H1 (cell line): Measurements from ENCODE around the gene GIMAP7. TPM values are rescaled to one million over a fixed set of nuclear protein-coding genes. Genes with fewer than 3 reads are reported as not detected.

ENCODE experiments used
- CTCF ChIA-PET: fragments of 300-600 bp; sonication (Branson Sonifier 250); formaldehyde crosslinking; loops from one replicate; lab custom pipeline; 2021; ENCODE audit not compliant: partially characterized antibody; lab: Charles Lee
- POLR2A ChIA-PET: fragments of 300-600 bp; sonication (Branson Sonifier 250); formaldehyde crosslinking; loops from one replicate; lab custom pipeline; 2021; ENCODE audit warnings: inconsistent platforms; ENCODE audit not compliant: partially characterized antibody; lab: Charles Lee
- DNase-seq, 2 experiments: peaks; one replicate each; pipeline versions ENCODE4 v3.0.0 to v3.0.0-alpha.2; 2010 to 2022; ENCODE audit warnings: low spot score in 2 of 2, low read depth in 1 of 2, mixed read lengths in 1 of 2
- FAIRE-seq: peaks from 2 replicates; lab custom pipeline; 2011; peaks lifted over from hg19 to GRCh38; lab: Jason Lieb, UNC
- H2AFZ ChIP-seq: 2 replicates; pipeline ENCODE4 v1.8.1; 2012; ENCODE audit warnings: low read length, inconsistent platforms
- H2AK5ac ChIP-seq: 2 replicates; pipeline ENCODE4 v1.6.1; 2013; ENCODE audit warnings: low read depth, low read length
- H2BK120ac ChIP-seq: replicated peaks from 2 replicates; pipeline ENCODE3; 2013; ENCODE audit warnings: low read depth, low read length, inconsistent platforms
- H2BK12ac ChIP-seq: 2 replicates; pipeline ENCODE4 v1.6.1; 2013; ENCODE audit warnings: low read depth, low read length
- H2BK15ac ChIP-seq: 2 replicates; pipeline ENCODE4 v1.6.1; 2013; ENCODE audit warnings: low read length
- H2BK20ac ChIP-seq: 2 replicates; pipeline ENCODE4 v1.6.1; 2013; ENCODE audit warnings: low read length
- H2BK5ac ChIP-seq: 2 replicates; pipeline ENCODE4 v1.6.1; 2013; ENCODE audit warnings: low read depth, low read length
- H3K14ac ChIP-seq: 2 replicates; pipeline ENCODE4 v1.6.1; 2013; ENCODE audit warnings: inconsistent platforms; ENCODE audit not compliant: insufficient read length
- H3K18ac ChIP-seq: 2 replicates; pipeline ENCODE4 v1.6.1; 2013; ENCODE audit warnings: low read length; ENCODE audit errors: extremely low read depth
- H3K23ac ChIP-seq: 2 replicates; pipeline ENCODE4 v1.6.1; 2013; ENCODE audit warnings: inconsistent platforms; ENCODE audit not compliant: insufficient read length
- H3K23me2 ChIP-seq: 2 replicates; pipeline ENCODE4 v1.6.1; 2013; ENCODE audit warnings: low read depth, low read length
- H3K27ac ChIP-seq: 2 replicates; pipeline ENCODE4 v1.6.1; 2011; ENCODE audit warnings: low read depth, low read length, inconsistent platforms
- H3K27me3 ChIP-seq, 4 experiments: replicated peaks in 1 of 4; 1 replicate in 1 of 4; 2 replicates in 3 of 4; pipeline versions ENCODE4 v1.6.1 to v1.8.1; 2011 to 2013; ENCODE audit warnings: low read length in 3 of 4, mild to moderate bottlenecking in 3 of 4, inconsistent platforms in 2 of 4, mixed read lengths in 2 of 4, moderate library complexity in 1 of 4; ENCODE audit not compliant: control insufficient read depth in 3 of 4, insufficient read depth in 3 of 4; ENCODE audit errors: extremely low read depth in 1 of 4
- H3K36me3 ChIP-seq, 4 experiments: 2 replicates each; pipeline versions ENCODE4 v1.6.1 to v1.8.1; 2011 to 2013; ENCODE audit warnings: mild to moderate bottlenecking in 4 of 4, low read length in 3 of 4, moderate library complexity in 2 of 4, control low read depth in 1 of 4, inconsistent platforms in 1 of 4; ENCODE audit not compliant: insufficient read depth in 4 of 4, control insufficient read depth in 2 of 4
- H3K4ac ChIP-seq: replicated peaks from 2 replicates; pipeline ENCODE3; 2013; ENCODE audit warnings: low read length, low read depth, mixed read lengths, inconsistent platforms; ENCODE audit not compliant: insufficient read length
- H3K4me1 ChIP-seq, 4 experiments: replicated peaks in 1 of 4; 1 replicate in 1 of 4; 2 replicates in 3 of 4; pipeline versions ENCODE4 v1.6.1 to v1.8.1; 2011 to 2013; ENCODE audit warnings: low read length in 3 of 4, inconsistent platforms in 2 of 4, mixed read lengths in 1 of 4; ENCODE audit not compliant: insufficient read depth in 4 of 4, control insufficient read depth in 3 of 4
- H3K4me2 ChIP-seq, 2 experiments: 2 replicates each; pipeline versions ENCODE4 v1.6.1 to v1.8.1; 2011 to 2013; ENCODE audit warnings: low read depth in 2 of 2, low read length in 2 of 2, control low read depth in 1 of 2, inconsistent platforms in 1 of 2, mild to moderate bottlenecking in 1 of 2; ENCODE audit not compliant: insufficient read depth in 1 of 2
- H3K4me3 ChIP-seq, 4 experiments: fragments of 200-600, 300-600 bp in 1 of 4; sonication (generic), shearing (Covaris generic), sonication (Bioruptor Twin) in 1 of 4; 2 replicates each; pipeline versions ENCODE4 v1.5.1 to v1.8.1; 2011 to 2016; ENCODE audit warnings: low read length in 4 of 4, low read depth in 3 of 4, control low read depth in 2 of 4, inconsistent platforms in 2 of 4, mild to moderate bottlenecking in 2 of 4, mixed read lengths in 1 of 4, moderate library complexity in 1 of 4; ENCODE audit not compliant: insufficient read depth in 2 of 4; ENCODE audit errors: extremely low read depth in 1 of 4
- H3K56ac ChIP-seq: replicated peaks from 2 replicates; pipeline ENCODE3; 2013; ENCODE audit warnings: low read depth, mild to moderate bottlenecking, mixed read lengths, low read length, inconsistent platforms; ENCODE audit not compliant: insufficient read length
- H3K79me1 ChIP-seq: 2 replicates; pipeline ENCODE4 v1.6.1; 2013; ENCODE audit warnings: low read depth, low read length, control low read depth
- H3K79me2 ChIP-seq, 2 experiments: 2 replicates each; pipeline versions ENCODE4 v1.6.1 to v1.8.1; 2012 to 2013; ENCODE audit warnings: low read length in 2 of 2, mild to moderate bottlenecking in 2 of 2, inconsistent platforms in 1 of 2; ENCODE audit not compliant: insufficient read depth in 2 of 2, control insufficient read depth in 1 of 2
- H3K9ac ChIP-seq, 4 experiments: replicated peaks in 1 of 4; 1 replicate in 1 of 4; 2 replicates in 3 of 4; pipeline versions ENCODE4 v1.6.1 to v1.8.1; 2011 to 2013; ENCODE audit warnings: low read depth in 3 of 4, low read length in 3 of 4, control low read depth in 2 of 4, mild to moderate bottlenecking in 2 of 4, moderate library complexity in 2 of 4, inconsistent platforms in 1 of 4; ENCODE audit errors: extremely low read depth in 1 of 4
- H3K9me3 ChIP-seq, 2 experiments: 2 replicates each; pipeline versions ENCODE4 v1.6.1 to v1.8.1; 2012 to 2013; ENCODE audit warnings: mild to moderate bottlenecking in 2 of 2, moderate library complexity in 2 of 2, control low read depth in 1 of 2, inconsistent platforms in 1 of 2, low read depth in 1 of 2, low read length in 1 of 2, mixed read lengths in 1 of 2; ENCODE audit not compliant: insufficient read depth in 2 of 2
- H4K20me1 ChIP-seq, 2 experiments: replicated peaks in 1 of 2; 2 replicates each; pipeline versions ENCODE3 to v1.8.1; 2011 to 2013; ENCODE audit warnings: inconsistent platforms in 2 of 2, low read length in 2 of 2, mild to moderate bottlenecking in 1 of 2; ENCODE audit not compliant: insufficient read depth in 2 of 2, control insufficient read depth in 1 of 2
- H4K5ac ChIP-seq: 2 replicates; pipeline ENCODE4 v1.6.1; 2013; ENCODE audit warnings: low read length, low read depth, mixed read lengths, inconsistent platforms; ENCODE audit not compliant: insufficient read length
- H4K8ac ChIP-seq: 2 replicates; pipeline ENCODE4 v1.8.0; 2013; ENCODE audit warnings: mild to moderate bottlenecking, moderate library complexity, low read length, inconsistent platforms; ENCODE audit not compliant: insufficient read depth; ENCODE audit errors: extremely low read depth
- H4K91ac ChIP-seq: replicated peaks from 2 replicates; pipeline ENCODE3; 2013; ENCODE audit warnings: low read length, mixed read lengths, inconsistent platforms; ENCODE audit not compliant: insufficient read length
- ATF2 ChIP-seq: IDR thresholded peaks from 2 replicates; pipeline ENCODE4 v1.6.1; 2012; ENCODE audit warnings: low read length, inconsistent platforms
- ATF3 ChIP-seq: IDR thresholded peaks from 2 replicates; pipeline ENCODE4 v1.6.1; 2011; ENCODE audit warnings: low read depth, mild to moderate bottlenecking, low read length; ENCODE audit not compliant: insufficient read depth
- CTBP2 ChIP-seq: IDR thresholded peaks from 2 replicates; pipeline ENCODE4 v1.7.0; 2011; ENCODE audit warnings: borderline replicate concordance, mild to moderate bottlenecking, moderate library complexity, mixed read lengths, low read length; ENCODE audit not compliant: insufficient read depth, insufficient read length
- EP300 ChIP-seq, 2 experiments: IDR thresholded peaks; 1 replicate in 1 of 2; 2 replicates in 1 of 2; pipeline ENCODE4 v1.6.1; 2011 to 2012; ENCODE audit warnings: low read depth in 2 of 2, low read length in 2 of 2, mild to moderate bottlenecking in 2 of 2, borderline replicate concordance in 1 of 2, inconsistent platforms in 1 of 2, moderate library complexity in 1 of 2
- GABPA ChIP-seq: IDR thresholded peaks from 2 replicates; pipeline ENCODE4 v1.6.1; 2011; ENCODE audit warnings: mild to moderate bottlenecking, low read length, moderate library complexity, borderline replicate concordance; ENCODE audit not compliant: insufficient read depth
- KDM1A ChIP-seq: fragments of 200-600, 300-600 bp; sonication (generic); IDR thresholded peaks from 2 replicates; pipeline ENCODE4 v1.7.1; 2016; ENCODE audit warnings: mild to moderate bottlenecking, low read length, borderline replicate concordance
- NANOG ChIP-seq: IDR thresholded peaks from 2 replicates; pipeline ENCODE4 v1.6.1; 2011; ENCODE audit warnings: low read length, low read depth, mild to moderate bottlenecking, inconsistent platforms; ENCODE audit not compliant: insufficient read depth, poor library complexity, severe bottlenecking
- POLR2AphosphoS5 ChIP-seq: IDR thresholded peaks from 2 replicates; pipeline ENCODE4 v1.6.1; 2011; ENCODE audit warnings: low read depth, low read length
- RAD21 ChIP-seq, 2 experiments: IDR thresholded peaks in 1 of 2; conservative IDR thresholded peaks in 1 of 2; 2 replicates each; pipeline ENCODE4 v1.6.1; 2011; ENCODE audit warnings: low read depth in 2 of 2, low read length in 2 of 2, improper control_type of control experiment in 1 of 2, inconsistent platforms in 1 of 2, mild to moderate bottlenecking in 1 of 2, moderate library complexity in 1 of 2
- SP1 ChIP-seq: IDR thresholded peaks from 2 replicates; pipeline ENCODE4 v1.6.1; 2011; ENCODE audit warnings: low read depth, low read length
- WGBS, 2 experiments: shearing (Covaris generic) in 1 of 2; methylation state at CpG; one replicate each; pipeline versions ENCODE4 v1.1.6 to v1.1.7; 2013 to 2015; ENCODE audit warnings: low lambda C conversion rate in 2 of 2, mixed read lengths in 2 of 2, inconsistent platforms in 1 of 2, low coverage in 1 of 2, missing lambda C conversion rate in 1 of 2; ENCODE audit not compliant: insufficient replicate concordance in 2 of 2, insufficient coverage in 1 of 2, insufficient read length in 1 of 2; ENCODE audit errors: extremely low coverage in 1 of 2, missing lambda C conversion rate in 1 of 2; 5-methylcytosine and 5-hydroxymethylcytosine counted together
- polyA plus RNA-seq, 7 experiments: library from polyadenylated mRNA; depleted of rRNA in 3 of 7; stranded (reverse) in 5 of 7; unstranded in 2 of 7; fragments of >200 nt in 5 of 7; fragments of 200-250 nt in 2 of 7; gene quantifications; 1 replicate in 5 of 7; 2 replicates in 1 of 7; 4 replicates in 1 of 7; pipeline versions ENCODE4 v1.2.1 to v1.2.3, GENCODE V29; 2011 to 2013; ENCODE audit warnings: missing spikeins in 2 of 7, mixed read lengths in 2 of 7
- total RNA-seq: library from RNA; stranded (reverse); fragmentation: NEBNext Ultra II Directional; extraction: Animal tissue kit (Norgen Biotek cat#: 25700); gene quantifications from 2 replicates; pipeline ENCODE4 v1.2.1, GENCODE V29; 2021

Gene GIMAP7
- total and polyA plus RNA-seq, 2 of the 8 experiments (the other 6 are each of a cell fraction or from before 2014, with no cell fraction given), result not detected

DNA sequence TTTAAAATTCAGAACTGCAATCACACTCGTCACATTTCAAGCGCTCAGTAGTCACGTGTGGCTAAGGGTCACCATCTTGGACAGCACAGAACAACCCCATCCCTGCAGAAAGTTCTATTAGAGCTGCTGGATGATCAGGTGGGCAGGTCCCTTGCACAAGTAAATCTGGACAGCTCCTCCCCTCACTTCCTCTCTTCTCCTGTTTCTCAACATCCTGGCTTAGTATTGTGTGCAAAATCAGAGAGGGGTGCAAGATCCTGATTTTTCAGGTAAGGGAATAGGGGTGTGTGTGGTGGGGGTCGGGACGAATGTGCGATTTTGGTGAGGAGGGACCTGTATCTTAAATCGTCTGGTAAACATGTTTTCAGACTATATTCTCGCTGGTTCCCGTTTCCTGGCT lies 52.5 kb downstream of the GIMAP7 start, which contains the start of gene GIMAP4:
Gene GIMAP4, plus strand, starts transcription at position 222 of the 400 bp plus-strand sequence. CDS start 2,512 bp downstream, outside the sequence.
- no peak for DNase-seq
- Histone ChIP-seq H2BK120ac (no peak within 1 kb of the TSS), H2AK5ac (no peak within 1 kb of the TSS), H3K56ac (no peak within 1 kb of the TSS), H3K23ac (no peak within 1 kb of the TSS), H3K4me1 (peaks cover 2 to 11% (median 7%) of the 10 kb centered on the region in 4 experiments; a peak in 5 of 7 replicates), H3K18ac (0 out of 2 replicates have a peak within 1 kb of the TSS, but pooled peaks have one; percentile 15), H2BK12ac (no peak within 1 kb of the TSS; the same call in 1 of the 2 replicates), H4K91ac (no peak within 1 kb of the TSS), H3K79me1 (no peaks in the 10 kb centered on the region), H2BK5ac (peak within 1 kb of the TSS; percentile 48; the same call in 1 of the 2 replicates), H4K5ac (no peak within 1 kb of the TSS), H3K4me2 (peak within 1 kb of the TSS; percentile 9 to 35; a peak in 2 of 4 replicates), H4K20me1 (no peaks in the 10 kb centered on the region), H3K14ac (no peak within 1 kb of the TSS), H2BK20ac (peak within 1 kb of the TSS; percentile 23; the same call in 1 of the 2 replicates), H3K4me3 (no peak within 1 kb of the TSS; a peak in 1 of 8 replicates), H3K4ac (no peak within 1 kb of the TSS), H3K23me2 (no peaks in the 10 kb centered on the region), H3K79me2 (no peaks in the 10 kb centered on the region), H3K9ac (no peak within 1 kb of the TSS), H3K27me3 (no peaks in the 10 kb centered on the region), H2AFZ (0 out of 2 replicates have a peak within 1 kb of the TSS, but pooled peaks have one; percentile 38), H3K27ac (no peak within 1 kb of the TSS), H2BK15ac (no peak within 1 kb of the TSS; the same call in 1 of the 2 replicates), H3K36me3 (no peaks in the 10 kb centered on the region), H3K9me3 (no peaks in the 10 kb centered on the region), H4K8ac (no peak within 1 kb of the TSS)
- ChIA-PET POLR2A (no interaction called here), CTCF (interaction anchor here (0.6 to 1.4 kb wide), 2 partner anchors 106 to 118 kb away, joined by 3 read pairs; no protein-coding TSS in a partner anchor)
- FAIRE-seq, result no peak
- 82 to 100% methylated on average over 3 to 9 of the region's 9 CpGs for whole genome bisulfite sequencing, 2 experiments
- TF ChIP-seq EP300 (IDR thresholded peaks at IDR 0.05; ENCODE audit: borderline replicate concordance in 1 of 2, low read depth in 2 of 2, low read length in 2 of 2) (no peak), POLR2AphosphoS5 (no peak), NANOG (no peak), SP1 (no peak), CTBP2 (no peak), ATF2 (no peak), RAD21 (IDR thresholded peaks at IDR 0.05 in 1 of 2, conservative IDR thresholded peaks at IDR 0.05 in 1 of 2; ENCODE audit: low read depth in 2 of 2, low read length in 2 of 2) (no peak), KDM1A (no peak), ATF3 (no peak), GABPA (no peak)
